Sigmoid colon (tissue), 7 donors: ENCODE measurements around the gene SGCD. TPM values are rescaled to one million over a fixed set of nuclear protein-coding genes. Genes with fewer than 3 reads are reported as not detected.

ENCODE experiments used
- DNase-seq: peaks from one replicate; pipeline ENCODE4 v3.0.0-alpha.2; 2019
- H3K27ac ChIP-seq, 4 donors: fragments of 200-600 bp; sonication (generic); one replicate each; pipeline ENCODE4 v1.5.1; 2016 to 2019; ENCODE audit warnings: mild to moderate bottlenecking in 1 of 4
- H3K27me3 ChIP-seq, 3 donors: fragments of 200-600 bp; sonication (generic); one replicate each; pipeline ENCODE4 v1.5.1; 2019; ENCODE audit warnings: mild to moderate bottlenecking in 1 of 3
- H3K36me3 ChIP-seq, 4 donors: fragments of 200-600 bp; sonication (generic); one replicate each; pipeline ENCODE4 v1.5.1; 2016 to 2019
- H3K4me1 ChIP-seq, 4 donors: fragments of 200-600 bp; sonication (generic); one replicate each; pipeline ENCODE4 v1.5.1; 2017 to 2019
- H3K4me3 ChIP-seq, 4 donors: fragments of 200-600 bp; sonication (generic); one replicate each; pipeline ENCODE4 v1.5.1; 2017 to 2019; ENCODE audit warnings: mild to moderate bottlenecking in 2 of 4, moderate library complexity in 1 of 4
- H3K9me3 ChIP-seq, 4 donors: fragments of 200-600 bp in 3 of 4; sonication (generic) in 3 of 4; one replicate each; pipeline versions ENCODE4 v1.5.1 to v1.6.1; 2013 to 2019
- CTCF ChIP-seq, 4 experiments: fragments of 450-650 bp in 3 of 4; fragments of 200-600 bp in 1 of 4; IDR thresholded peaks; one replicate each; pipeline ENCODE4 v1.5.1; 2016 to 2019; ENCODE audit warnings: antibody characterized with exemption in 4 of 4, mild to moderate bottlenecking in 3 of 4, moderate library complexity in 2 of 4
- EP300 ChIP-seq, 4 donors: sonication (generic); formaldehyde crosslinking; IDR thresholded peaks; one replicate each; pipeline ENCODE4 v1.6.1; 2017; ENCODE audit warnings: antibody characterized with exemption in 4 of 4
- POLR2A ChIP-seq, 2 donors: fragments of 450-650 bp; IDR thresholded peaks; one replicate each; pipeline ENCODE4 v1.6.1; 2016; ENCODE audit warnings: antibody characterized with exemption in 2 of 2, mild to moderate bottlenecking in 2 of 2, moderate library complexity in 2 of 2
- POLR2AphosphoS5 ChIP-seq, 4 donors: sonication (generic); formaldehyde crosslinking; IDR thresholded peaks; one replicate each; pipeline ENCODE4 v1.6.1; 2017; ENCODE audit warnings: antibody characterized with exemption in 4 of 4
- WGBS, 2 donors: extraction: QIAGEN DNeasy Blood & Tissue Kit; methylation state at CpG; one replicate each; pipeline ENCODE4 v1.1.7; 2013; 5-methylcytosine and 5-hydroxymethylcytosine counted together
- intact Hi-C: fragments of 100-400 bp; cut with DNase I; formaldehyde crosslinking; loops from one replicate; pipeline ENCODE4 v1.15.1; 2023
- polyA plus RNA-seq, 3 donors: library from polyadenylated mRNA; stranded (reverse); fragments of 200-250 nt; gene quantifications; one replicate each; pipeline ENCODE4 v1.2.3, GENCODE V29; 2013
- total RNA-seq, 4 donors: library from RNA; depleted of rRNA; stranded (reverse); fragments of >200 nt; gene quantifications; one replicate each; pipeline ENCODE4 v1.1.0, GENCODE V29; 2016
- donor health status: healthy with polysubstance abuse.
- donor health status: Bipolar disorder and iron deficiency.
- donor health status: healthy.

Gene SGCD
- total and polyA plus RNA-seq, 7 donors = under 0.01 to 34.3 (median 8.2) TPM

GRCh38 chr5:156427315-156427714 is 100.4 kb downstream of the SGCD start:
- no peak overlapping the region for H3K27ac ChIP-seq
- no peaks in the 10 kb centered on the region for H3K27me3 ChIP-seq
- peaks cover 0 to 3% (median 0%) of the 10 kb centered on the region in 4 donors for H3K4me1 ChIP-seq
- H3K9me3 ChIP-seq = peaks cover 0 to 3% (median 0%) of the 10 kb centered on the region in 4 donors
- 91 to 93% methylated on average over 4 of the region's 4 CpGs for WGBS, 2 donors
- intact Hi-C loops = no loop called here
- H3K36me3 ChIP-seq = no peaks in the 10 kb centered on the region
- DNase-seq = no peak
- TF ChIP-seq CTCF (IDR thresholded peaks at IDR 0.05) = no peak
- TF ChIP-seq POLR2AphosphoS5 (IDR thresholded peaks at IDR 0.05) = no peak
- no peak for TF ChIP-seq EP300 (IDR thresholded peaks at IDR 0.05)
- no peak for TF ChIP-seq POLR2A (IDR thresholded peaks at IDR 0.05)
- no peak overlapping the region for H3K4me3 ChIP-seq

- WGBS, 2 donors = 87 to 92% methylated on average over 9 of the region's 9 CpGs
- H3K27ac ChIP-seq = no peak overlapping the region
- intact Hi-C loops = no loop called here
- H3K4me3 ChIP-seq = no peak overlapping the region
- DNase-seq = no peak
- H3K4me1 ChIP-seq = peaks cover 0 to 3% (median 0%) of the 10 kb centered on the region in 4 donors
- peaks cover 0 to 3% (median 0%) of the 10 kb centered on the region in 4 donors for H3K9me3 ChIP-seq
- no peaks in the 10 kb centered on the region for H3K27me3 ChIP-seq
- TF ChIP-seq POLR2AphosphoS5 (IDR thresholded peaks at IDR 0.05) (no peak), POLR2A (IDR thresholded peaks at IDR 0.05) (no peak), EP300 (IDR thresholded peaks at IDR 0.05) (no peak), CTCF (IDR thresholded peaks at IDR 0.05) (no peak)
- no peaks in the 10 kb centered on the region for H3K36me3 ChIP-seq
Measured at GRCh38 chr5:156431956-156432829, 105.2 kb downstream of the SGCD start.

- DNase-seq = no peak
- H3K4me3 ChIP-seq = no peak overlapping the region
- H3K27me3 ChIP-seq = no peaks in the 10 kb centered on the region
- intact Hi-C loops = no loop called here
- no peak overlapping the region for H3K27ac ChIP-seq
- peaks cover 0 to 3% (median 0%) of the 10 kb centered on the region in 4 donors for H3K9me3 ChIP-seq
- WGBS, 2 donors = 77 to 87% methylated on average over 1 of the region's 1 CpG
- no peaks in the 10 kb centered on the region for H3K36me3 ChIP-seq
- TF ChIP-seq POLR2A (IDR thresholded peaks at IDR 0.05) = no peak
- TF ChIP-seq POLR2AphosphoS5 (IDR thresholded peaks at IDR 0.05) = no peak
- TF ChIP-seq EP300 (IDR thresholded peaks at IDR 0.05) = no peak
- no peak for TF ChIP-seq CTCF (IDR thresholded peaks at IDR 0.05)
- H3K4me1 ChIP-seq = peaks cover 0 to 3% (median 0%) of the 10 kb centered on the region in 4 donors
Measured at GRCh38 chr5:156432830-156433105, 105.8 kb downstream of the SGCD start.

- intact Hi-C loops = no loop called here
- 95 to 96% methylated on average over 5 of the region's 5 CpGs for WGBS, 2 donors
Measured at GRCh38 chr5:156434471-156434870, 107.5 kb downstream of the SGCD start.

More at GRCh38 chr5:156434471-156434870, 107.5 kb downstream of the SGCD start:
- no peak for DNase-seq
- H3K4me1 ChIP-seq = peaks cover 0 to 3% (median 0%) of the 10 kb centered on the region in 4 donors
- H3K27ac ChIP-seq = no peak overlapping the region
- H3K36me3 ChIP-seq = no peaks in the 10 kb centered on the region
- no peaks in the 10 kb centered on the region for H3K27me3 ChIP-seq
- H3K4me3 ChIP-seq = no peak overlapping the region
- peaks cover 0 to 3% (median 0%) of the 10 kb centered on the region in 4 donors for H3K9me3 ChIP-seq
- TF ChIP-seq POLR2A (IDR thresholded peaks at IDR 0.05) (no peak), POLR2AphosphoS5 (IDR thresholded peaks at IDR 0.05) (no peak), CTCF (IDR thresholded peaks at IDR 0.05) (no peak), EP300 (IDR thresholded peaks at IDR 0.05) (no peak)
